Left hindlimb (tissue), 1 donor: Measurements from ENCODE around the gene HAVCR2.

ENCODE experiments used
- DNase-seq: peaks from one replicate; pipeline ENCODE4 v3.0.0-alpha.2; 2018

Gene HAVCR2

GRCh38 chr5:157108976-157109375 is at the start of gene HAVCR2:
Gene HAVCR2, minus strand, starts transcription at chr5:157109044. Its CDS starts 61 bp downstream, at chr5:157108983.
- no peak for DNase-seq

GRCh38 chr5:157157293-157157891 is 48.5 kb upstream of the HAVCR2 start:
- DNase-seq: no peak

DNA sequence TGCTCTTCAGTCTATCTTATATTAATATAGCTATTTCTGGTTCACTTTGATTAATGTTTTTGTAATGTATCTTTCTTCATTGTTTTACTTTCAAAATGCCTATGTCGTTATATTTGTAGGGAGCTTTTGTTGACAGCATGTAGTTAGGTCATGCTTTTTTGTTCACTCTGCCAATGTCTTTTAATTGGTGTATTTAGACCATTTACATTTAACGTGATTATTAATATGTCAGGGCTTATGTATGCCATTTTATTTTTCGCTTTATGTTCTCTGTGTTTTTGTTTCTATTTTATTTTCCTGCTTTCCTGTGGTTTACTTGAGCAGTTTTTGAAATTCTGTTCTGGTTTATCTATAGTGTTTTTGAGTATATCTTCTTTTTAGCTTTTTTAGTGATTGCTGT is 46.5 kb upstream of the HAVCR2 start:
- DNase-seq: no peak

DNA sequence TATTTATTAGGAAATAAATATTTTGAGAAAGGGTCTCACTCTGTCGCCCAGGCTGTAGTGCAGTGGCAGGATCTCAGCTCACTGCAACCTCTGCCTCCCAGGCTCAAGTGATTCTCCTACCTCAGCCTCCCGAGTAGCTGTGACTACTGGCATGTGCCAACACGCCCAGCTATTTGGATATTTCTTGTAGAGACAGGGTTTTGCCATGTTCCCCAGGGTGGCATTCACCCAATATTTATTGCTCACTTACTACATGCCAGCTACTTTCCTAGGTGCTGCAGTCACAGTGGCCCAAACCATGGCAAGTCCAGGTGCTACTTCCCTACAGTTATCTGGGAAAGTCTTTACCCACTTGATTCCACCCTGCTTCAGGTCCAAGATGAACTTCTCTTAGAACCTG is 42.2 kb upstream of the HAVCR2 start:
- no peak for DNase-seq

GRCh38 chr5:157148734-157149615 is 40.1 kb upstream of the HAVCR2 start:
- DNase-seq: peak; percentile 68

DNA sequence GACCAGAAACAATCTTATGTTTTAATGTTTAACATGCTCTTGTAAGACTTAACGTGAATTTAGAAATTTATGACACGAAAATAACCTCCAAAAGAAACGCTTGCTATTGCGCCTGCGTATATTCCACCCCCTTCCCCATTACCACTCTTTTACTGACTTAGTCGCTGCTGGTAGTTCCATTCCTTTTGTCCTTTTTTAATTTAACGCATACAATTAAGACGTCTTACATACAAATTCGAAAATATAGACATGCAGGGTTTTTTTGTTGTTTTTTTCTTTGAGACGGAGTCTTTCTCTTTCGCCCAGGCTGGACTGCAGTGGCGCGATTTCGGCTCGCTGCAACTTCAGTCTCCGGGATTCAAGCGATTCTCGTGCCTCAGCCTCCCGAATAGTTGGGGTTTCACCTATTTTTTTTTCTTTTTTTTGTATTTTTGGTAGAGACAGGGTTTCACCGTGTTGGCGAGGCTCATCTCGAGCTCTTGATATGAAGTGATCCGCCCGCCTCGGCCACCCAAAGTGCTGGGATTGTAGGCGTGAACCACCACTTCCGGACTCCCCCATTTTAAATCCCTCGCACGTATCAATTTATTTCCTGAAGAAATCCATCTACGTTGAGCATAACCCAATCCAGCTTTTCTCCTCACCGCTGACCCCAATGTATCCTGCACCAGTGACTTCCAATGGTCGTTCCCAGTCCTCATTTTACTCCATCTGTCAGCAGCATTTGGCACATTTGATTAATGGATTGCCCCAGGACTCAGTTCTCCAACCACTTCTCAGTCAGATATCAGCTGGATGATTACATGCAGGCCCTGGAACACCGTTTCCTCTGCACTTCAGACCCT is 34.5 kb upstream of the HAVCR2 start:
- peak; percentile 64 for DNase-seq

- DNase-seq: peak; percentile 97
These were observed 33.7 kb upstream of the HAVCR2 start, which contains the start of gene MED7 for GRCh38 chr5:157142317-157143126. Gene MED7, minus strand, starts transcription at chr5:157142865. Its CDS starts 3,434 bp downstream, at chr5:157139431.

DNA sequence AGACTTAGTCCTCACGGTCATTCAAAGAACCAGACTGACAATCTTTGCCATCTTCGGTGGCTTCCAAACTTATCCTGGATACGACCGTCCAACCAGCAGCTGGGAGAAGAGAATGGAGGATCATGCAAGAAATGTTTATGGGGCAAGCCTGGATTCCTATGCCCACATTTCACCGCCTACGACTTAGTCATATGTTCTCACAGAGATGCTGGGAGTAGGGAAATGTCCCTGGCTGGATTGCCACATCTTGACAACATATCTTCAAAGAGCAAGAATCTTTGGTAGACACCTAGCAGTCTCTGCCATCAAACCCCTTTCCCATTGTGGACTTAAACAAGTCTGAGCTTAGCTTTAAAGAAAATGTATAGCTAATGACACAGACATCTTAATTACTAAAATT is 28.8 kb upstream of the HAVCR2 start:
- no peak for DNase-seq

DNA sequence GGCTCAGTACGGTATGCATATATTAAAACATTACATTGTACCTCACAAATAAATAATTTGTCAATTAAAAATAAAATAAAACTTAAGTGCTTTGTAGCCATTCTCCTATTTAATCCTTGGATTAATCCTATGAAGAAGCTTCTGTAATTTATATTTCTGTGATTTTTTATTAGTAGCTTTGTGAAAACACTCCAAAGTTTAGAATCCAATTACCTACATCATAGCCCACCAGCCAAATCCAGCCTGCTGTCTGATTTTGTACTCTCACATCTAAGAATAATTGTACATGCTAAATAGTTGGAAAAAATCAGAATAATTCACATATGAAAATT is 23.4 kb upstream of the HAVCR2 start:
- no peak for DNase-seq

GRCh38 chr5:157130925-157131324 is 22.1 kb upstream of the HAVCR2 start:
- DNase-seq: no peak

- no peak for DNase-seq
These were observed 12.9 kb upstream of the HAVCR2 start for GRCh38 chr5:157121709-157122108.

GRCh38 chr5:157120102-157120501 is 11.3 kb upstream of the HAVCR2 start:
- no peak for DNase-seq

GRCh38 chr5:157116483-157116954 is 7.7 kb upstream of the HAVCR2 start:
- no peak for DNase-seq

DNA sequence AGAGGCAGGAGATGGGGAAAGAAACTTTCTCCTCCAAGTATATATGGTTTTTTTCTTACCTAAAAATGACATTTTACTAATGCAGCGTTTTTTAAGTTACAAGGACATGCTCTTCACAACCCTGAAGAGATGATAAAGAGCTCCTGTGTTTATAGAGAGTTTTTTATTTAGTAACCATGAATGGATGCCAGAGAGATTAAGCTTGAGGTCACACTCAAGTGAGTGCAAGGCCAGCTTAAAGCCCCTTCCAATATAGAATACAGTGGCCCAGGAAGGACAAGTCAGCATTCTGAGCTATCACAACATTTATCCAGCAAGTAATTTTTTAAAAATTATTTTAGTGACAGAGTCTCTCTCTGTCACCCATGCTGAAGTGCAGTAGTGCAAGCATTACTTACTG is 6.7 kb upstream of the HAVCR2 start:
- DNase-seq: no peak

- no peak for DNase-seq
These were observed 6.2 kb upstream of the HAVCR2 start for GRCh38 chr5:157115012-157115411.

GRCh38 chr5:157113002-157113401 is 4.2 kb upstream of the HAVCR2 start:
- no peak for DNase-seq

- no peak for DNase-seq
These were observed 900 bp upstream of the HAVCR2 start for GRCh38 chr5:157109744-157110143.

GRCh38 chr5:157107508-157107907 is 1.3 kb downstream of the HAVCR2 start:
- no peak for DNase-seq

DNA sequence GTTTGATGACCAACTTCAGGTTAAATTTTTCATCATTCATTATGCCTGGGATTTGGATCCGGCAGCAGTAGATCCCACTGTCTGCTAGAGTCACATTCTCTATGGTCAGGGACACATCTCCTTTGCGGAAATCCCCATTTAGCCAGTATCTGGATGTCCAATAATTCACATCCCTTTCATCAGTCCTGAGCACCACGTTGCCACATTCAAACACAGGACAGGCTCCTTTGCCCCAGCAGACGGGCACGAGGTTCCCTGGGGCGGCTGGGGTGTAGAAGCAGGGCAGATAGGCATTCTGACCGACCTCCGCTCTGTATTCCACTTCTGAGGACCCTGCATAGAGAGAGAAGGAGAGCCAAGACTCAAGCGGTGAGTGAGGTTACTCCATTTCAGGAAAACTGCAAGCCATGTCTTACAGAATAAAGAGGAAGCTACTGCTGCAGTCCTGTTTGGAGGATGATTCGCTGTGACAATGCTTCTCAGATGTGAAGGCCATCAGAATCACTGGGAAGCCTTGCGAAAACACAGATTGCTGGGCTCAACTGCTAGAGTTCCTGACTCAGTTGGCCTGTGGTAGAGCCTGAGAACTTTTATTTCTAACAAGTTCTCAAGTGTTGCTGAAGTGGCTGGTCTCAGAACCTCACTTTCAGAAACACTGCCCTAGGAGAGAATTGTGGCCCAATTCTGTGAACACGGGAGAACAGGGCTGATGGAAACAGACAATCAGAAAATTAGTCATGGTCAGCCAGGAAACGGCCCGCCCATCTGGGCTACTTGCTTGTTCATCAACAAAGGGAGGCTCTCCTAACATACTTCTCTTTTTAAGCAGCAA is 2.0 kb downstream of the HAVCR2 start:
- DNase-seq: no peak

DNA sequence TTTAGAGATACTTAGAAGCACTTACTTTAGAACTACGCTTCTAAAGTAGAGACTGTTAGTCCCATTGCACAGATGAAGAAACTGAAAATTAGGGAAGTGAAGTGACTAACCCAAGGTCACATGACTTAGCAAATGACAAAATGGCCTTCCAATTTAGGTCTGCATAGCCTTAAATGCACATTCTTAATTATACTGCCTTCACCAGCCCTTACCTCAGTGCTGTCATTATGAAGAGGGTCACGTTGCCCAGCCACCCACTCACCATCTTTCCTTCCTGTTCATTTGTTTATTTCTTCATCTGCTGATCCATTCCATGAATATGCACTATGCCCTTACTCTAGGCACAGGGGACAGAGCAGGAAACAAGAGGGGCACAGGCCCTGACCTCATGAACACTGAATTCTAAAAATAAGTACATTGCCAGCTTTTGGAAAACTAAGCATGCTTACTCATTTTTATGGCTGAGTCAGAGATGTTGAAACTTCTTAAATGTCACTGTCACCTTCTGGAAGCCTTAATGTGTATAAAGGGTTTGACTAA is 8.6 kb downstream of the HAVCR2 start:
- no peak for DNase-seq

- no peak for DNase-seq
These were observed 20.4 kb downstream of the HAVCR2 start for GRCh38 chr5:157088342-157088990.
